NCI-H1694 treated with DMSO at 0.1 percent for 48 hours (cell line): ENCODE results near the gene RLF.
"Not testable (repeated sequence)": the region's sequence is repeated elsewhere in the genome, so short reads cannot be mapped to it uniquely, and the experiment has no call there.

Experiments used
- DNase-seq: peaks from one replicate; lab custom pipeline; 2025; lab: John Stamatoyannopoulos, UW

The RLF gene

DNA sequence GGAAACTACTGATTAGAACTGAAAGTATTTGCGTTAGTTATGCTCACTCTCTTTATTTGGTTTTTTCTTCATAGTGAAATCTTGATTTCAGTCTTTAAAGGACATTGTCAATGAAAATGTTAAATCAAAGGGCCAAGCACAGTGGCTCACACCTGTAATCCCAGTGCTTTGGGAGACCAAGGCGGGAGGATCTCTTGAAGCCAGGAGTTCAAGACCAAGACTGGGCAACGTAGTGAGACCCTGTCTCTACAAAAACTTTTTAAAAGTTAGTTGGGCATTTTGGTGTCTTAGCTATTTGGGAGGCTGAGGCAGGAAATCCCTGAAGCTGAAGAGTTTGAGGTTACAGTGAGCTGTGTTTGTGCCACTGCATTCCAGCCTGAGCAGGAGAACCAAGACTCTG is 13.6 kb downstream of the RLF start:
- DNase-seq: no peak

DNA sequence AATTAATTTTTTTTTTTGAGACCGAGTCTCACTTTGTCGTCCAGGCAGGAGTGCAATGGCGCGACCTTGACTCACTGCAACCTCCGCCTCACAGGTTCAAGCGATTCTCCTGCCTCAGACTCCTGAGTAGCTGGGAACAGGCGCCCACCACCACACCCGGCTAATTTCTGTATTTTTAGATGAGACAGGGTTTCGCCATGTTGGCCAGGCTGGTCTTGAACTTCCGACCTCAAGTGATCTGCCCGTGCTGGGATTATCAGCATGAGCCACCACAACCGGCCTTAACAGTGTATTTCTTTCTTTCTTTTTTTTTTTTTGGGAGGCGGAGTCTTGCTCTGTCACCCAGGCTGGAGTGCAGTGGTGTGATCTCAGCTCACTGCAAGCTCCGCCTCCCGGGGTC is 15.8 kb downstream of the RLF start:
- DNase-seq: not testable (repeated sequence)

DNA sequence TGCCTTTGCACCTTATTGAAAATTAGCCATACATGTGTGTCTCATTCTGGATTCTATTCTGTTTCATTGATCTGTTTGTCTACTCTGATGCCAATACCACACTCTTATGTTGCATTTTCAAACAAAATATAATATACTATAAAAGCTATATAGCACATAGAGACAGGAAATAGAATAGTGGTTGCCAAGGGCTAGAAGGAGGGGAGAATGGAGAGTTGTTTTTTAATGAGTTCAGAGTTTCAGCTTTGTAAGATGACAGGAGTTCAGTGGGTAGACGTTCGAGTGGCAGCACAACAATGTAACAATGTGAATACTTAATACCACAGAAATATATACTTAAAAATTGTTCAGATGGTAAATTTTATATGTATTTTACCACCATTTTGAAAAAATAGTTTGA is 17.0 kb downstream of the RLF start:
- DNase-seq: no peak

DNA sequence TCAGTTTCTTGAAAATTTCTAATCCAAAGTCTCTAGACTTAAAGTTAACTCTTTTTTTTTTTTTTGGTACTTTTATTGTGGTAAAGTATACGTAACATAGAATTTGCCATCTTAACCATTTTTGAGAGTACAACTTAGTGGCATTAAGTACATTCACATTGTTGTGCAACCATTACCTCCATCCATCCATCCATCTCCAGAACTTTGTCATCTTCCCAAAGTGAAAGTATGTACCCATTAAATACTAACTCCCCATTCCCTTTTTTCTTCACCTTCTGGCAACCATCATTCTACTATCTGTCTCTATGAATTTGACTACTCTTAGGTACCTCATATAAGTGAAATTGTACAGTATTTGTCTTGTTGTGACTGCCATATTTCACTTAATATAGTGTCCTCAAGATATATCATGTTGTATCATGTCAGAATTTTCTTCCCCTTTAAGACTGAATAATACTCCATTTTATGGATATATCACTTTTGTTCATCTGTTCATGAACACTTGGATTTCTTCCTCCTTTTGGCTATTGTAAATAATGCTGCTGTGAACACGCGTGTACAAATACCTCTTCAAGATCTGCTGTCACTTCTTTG is 18.4 kb downstream of the RLF start:
- DNase-seq: no peak

DNA sequence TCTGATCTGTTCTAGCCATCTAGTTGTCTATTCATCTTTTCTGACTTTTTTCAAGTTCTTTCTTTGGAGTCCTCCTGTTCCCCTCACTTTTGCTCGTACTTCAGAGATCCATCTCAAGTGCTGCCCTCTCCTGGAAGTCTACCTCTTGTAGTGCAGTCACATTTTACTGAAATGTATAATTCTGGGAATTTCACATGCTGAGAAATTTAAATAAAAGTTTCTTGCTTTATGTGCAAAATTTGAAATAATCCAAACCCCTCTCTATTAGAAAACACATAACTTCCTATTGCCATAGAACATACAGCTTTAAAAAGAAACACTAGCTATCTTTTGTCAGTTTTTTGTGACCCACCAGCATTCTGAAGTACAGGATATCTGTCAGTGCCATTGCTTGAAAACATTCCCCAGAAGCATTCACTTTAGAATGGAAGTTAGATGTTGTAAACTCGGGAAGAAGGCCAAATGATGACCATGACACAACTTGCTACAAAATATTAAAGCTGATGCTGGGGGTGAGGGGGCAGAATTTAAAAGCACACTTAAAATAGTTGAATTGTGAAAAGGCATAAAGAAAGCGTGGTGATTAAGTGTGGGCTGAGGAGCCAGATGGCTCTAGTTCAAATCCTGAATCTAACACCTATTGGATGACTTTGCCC is 22.0 kb downstream of the RLF start:
- DNase-seq: no peak

DNA sequence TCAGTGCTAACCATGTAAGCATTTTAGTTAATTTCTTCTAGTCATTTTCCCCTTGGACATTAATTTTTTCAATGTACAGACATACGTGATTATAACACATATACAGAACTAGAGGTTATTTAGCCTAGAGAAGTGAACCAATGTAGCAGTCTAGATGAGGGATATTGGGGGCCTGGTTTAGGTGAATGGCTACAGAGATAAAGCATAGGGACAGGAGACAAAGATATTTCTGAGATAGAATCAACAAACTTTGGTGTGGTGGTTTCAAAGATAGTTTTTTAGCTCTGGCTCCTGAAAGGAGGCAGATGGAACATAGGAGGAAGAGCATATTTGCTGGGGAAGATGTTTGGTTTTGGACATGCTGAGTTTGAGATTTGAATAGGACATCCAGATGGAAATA is 23.0 kb downstream of the RLF start:
- DNase-seq: no peak

DNA sequence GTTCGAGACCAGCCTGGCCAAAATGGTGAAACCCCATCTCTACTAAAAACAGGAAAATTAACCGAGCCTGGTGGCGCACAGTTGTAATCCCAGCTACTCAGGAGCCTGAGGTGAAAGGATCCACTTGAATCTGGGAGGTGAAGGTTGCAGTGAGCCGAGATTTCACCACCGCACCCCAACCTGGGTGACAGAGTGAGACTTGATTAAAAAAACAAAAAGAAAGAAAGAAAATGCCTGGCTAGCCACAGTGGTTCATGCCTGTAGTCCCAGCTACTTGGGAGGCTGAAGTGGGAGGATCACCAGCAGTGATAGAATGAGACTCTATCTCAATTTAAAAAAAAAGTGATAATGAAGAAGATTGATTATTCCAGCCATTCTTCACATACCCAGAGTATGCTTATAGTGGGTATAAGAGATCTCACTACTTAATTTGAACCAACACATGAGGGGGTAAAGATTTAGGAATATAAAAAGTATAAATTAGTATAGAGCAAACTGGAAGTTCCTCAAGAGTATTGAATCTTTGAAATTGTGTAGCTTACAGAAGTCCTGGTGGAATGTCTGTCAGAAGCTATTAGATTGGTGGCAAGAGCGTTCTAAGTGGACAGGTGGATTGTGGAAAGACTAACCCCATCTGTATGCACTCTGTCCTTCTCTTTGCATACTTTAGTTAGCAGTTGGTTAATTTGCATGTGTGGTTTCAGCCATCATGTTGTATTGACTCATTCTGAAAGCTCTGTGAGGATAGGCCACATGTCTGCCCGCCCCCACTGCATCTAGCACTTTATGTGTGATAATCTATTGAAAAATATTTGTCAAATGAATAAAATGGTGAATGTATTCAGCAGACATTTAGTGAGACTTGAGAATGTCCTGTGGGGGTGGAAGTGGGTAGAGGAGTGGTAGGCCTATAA is 25.0 kb downstream of the RLF start:
- no peak for DNase-seq

DNA sequence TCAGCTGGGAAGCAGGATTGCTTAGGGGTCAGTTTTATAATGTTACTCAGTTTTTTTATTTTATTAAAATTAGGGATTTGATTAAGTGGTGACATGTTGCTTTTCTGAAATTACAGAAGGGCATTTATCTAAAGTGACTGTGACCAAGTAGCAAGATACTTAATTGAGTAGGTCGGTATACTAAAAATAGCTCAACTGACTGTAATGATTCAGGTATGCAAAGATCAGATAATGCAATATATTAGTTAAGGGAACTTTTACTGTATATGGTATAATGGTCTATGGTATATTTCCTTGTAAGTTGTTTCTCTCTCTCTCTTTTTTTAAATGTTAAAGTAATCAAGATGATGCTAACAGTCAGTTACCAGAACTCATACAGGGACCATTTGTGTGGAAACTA is 26.2 kb downstream of the RLF start:
- no peak for DNase-seq

DNA sequence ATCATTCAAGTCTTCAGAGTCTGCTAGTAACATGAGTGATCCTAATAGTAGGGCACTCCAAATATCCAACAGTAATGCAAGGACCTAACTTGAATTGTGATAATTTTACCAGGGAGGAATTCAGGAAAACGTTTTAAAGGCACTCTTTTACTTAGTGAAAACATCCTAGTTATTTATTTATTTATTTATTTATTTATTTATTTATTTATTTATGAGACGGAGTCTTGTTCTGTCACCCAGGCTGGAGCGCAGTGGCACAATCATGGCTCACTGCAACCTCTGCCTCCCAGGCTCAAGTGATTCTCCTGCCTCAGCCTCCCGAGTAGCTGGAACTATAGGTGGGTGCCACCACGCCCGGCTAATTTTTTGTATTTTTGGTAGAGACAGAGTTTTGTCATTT is 33.5 kb downstream of the RLF start:
- DNase-seq: not testable (repeated sequence)

DNA sequence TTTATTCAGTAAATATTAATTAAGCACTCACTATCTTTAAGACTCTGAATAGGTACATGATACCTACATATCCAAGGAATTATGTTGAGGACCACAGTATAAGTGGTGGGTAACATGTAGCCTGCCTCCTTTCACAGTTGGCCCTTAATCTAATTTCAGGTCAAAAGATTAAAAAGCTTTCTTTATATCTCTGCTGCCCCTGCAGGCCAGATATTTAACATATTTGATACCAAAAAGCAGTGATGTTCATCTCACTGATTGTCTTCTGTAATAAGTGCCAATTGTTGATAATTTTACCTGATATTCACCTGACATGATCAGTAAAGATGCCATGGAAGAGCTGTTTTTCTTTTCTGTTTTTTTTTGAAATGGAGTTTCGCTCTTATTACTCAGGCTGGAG is 36.5 kb downstream of the RLF start:
- DNase-seq: no peak

DNA sequence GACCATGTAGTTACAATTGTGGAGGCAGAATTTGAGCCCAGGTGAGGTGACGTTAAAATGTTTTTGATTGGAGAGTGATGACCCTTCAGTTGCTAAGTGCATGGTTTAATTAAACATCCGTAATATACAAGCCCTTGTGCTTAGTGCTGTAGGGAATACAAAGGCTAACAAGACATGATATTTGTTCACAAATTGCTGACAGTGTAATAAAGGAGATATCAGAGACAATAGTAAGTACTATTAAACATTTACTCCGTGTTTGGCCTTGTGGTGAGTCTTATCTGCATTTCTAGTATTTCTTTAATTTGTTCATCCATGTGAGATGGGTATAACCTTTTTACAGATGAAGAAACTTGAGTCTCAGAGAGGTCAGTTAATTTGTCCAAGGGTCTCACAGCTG is 37.9 kb downstream of the RLF start:
- no peak for DNase-seq

DNA sequence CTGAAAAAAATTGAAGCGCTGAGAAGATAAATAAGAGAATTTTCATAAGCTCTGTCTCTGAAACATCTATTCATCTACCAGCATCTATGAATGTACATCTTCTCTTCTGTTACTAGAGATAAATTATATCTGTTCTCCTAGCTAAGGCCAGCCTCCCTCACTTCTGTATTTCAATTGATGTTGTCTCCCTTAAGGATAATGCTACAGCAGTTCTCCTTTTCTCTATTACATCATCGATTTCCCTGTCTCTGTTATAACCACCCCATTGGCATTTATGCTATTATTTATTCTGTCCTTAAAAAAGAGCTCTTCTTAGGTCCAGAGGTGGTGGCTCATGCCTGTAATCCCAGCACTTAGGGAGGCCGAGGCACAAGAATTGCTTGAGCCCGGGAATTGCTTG is 43.7 kb downstream of the RLF start:
- no peak for DNase-seq

DNA sequence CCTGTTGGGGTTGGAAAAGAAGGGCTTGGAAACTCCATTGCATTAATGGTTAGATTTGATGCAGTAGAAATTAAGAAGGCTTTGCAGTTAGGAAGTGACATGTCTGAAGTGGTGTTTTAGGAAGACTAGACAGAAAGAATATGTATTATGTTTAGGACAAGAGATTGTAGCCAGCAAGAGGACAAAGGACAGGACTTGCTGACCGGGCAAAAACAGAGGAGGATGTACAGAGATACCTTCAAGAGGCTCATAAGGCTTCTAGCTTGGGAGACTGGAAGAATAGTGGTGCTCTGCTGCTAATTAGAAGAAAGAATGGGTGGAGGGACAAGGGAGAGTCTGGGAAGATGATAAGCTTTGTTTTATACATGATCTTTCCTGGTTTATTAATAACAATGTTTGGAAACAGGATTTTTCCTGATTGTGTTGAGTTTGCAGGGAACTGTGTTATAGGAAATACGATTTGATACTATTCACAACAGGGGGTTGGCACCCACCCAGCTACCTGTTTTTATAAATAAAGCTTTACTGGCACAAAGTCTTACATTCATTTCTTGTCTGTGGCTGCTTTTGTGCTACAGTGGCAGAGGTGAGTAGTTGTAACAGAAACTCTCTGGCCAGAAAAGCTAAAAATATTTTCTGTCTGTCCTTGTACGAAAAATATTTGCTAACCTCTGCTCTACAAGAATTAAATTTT is 49.5 kb downstream of the RLF start:
- DNase-seq: no peak

DNA sequence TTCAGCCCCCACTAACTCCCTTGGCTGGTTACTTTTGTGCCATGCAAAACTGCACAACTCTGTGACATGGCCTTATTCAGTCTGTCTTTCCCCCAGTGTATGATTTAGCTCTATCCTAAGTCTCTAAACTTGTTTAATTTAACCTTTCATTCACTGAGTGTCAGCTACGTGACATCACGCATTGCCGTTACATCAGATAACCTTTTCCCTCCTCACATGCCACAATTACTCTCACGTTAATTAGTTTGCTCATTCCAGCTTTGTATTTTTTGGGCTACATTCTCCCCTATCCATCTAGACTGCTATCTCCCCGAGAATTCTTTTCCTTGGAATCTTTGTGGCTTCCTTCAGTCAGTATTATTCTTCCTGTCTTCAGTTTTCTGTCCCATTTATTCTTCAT is 57.1 kb downstream of the RLF start:
- DNase-seq: no peak

DNA sequence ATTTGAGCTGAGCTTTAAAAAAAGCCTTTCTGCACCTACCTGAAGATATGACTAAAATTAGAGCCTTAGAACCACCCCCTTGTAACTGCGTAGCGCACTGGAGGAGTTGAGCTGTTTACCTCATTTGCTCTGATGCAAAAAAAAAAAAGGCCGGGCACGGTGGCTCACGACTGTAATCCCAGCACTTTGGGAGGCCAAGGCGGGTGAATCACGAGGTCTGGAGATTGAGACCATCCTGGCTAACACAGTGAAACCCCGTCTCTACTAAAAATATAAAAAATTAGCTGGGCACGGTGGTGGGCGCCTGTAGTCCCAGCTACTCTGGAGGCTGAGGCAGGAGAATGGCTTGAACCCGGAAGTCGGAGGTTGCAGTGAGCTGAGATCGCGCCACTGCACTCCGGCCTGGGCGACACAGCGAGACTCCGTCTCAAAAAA is 60.3 kb downstream of the RLF start:
- DNase-seq: not testable (repeated sequence)

DNA sequence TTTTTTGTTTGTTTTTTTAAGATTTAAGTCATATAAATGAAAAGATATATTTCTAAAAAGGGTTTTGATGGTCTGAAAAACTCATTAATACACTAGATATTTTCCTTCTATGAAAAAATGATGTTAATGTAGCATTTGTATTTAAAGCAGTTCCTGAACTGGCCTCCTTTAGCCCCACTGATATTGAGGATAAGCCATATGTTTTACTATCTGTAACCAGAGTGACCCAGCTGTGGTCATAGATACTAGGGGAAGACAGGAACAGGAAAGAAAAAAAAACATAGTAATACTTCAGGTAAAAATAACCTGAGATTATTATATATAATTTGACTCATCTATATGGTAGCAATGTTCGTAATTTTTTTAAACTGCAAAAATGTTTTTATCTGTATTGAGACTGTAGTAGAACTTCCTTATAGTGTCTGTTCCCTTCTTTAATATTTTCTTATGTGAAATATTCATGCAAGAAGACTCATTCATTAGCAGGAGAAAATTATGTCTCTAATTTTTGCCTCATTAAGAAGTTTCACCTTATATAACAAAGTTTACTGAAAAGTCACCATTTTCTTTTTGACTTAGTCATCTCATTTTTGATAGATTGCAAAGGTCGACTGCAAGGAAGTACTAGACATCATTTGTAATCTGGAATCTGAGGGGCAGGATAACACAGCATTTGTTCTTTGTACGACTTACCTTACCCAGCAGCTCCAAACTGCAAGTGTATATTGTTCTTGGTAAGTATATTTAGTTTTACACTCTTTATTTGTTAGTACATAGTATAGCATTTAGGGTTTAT is 61.0 kb downstream of the RLF start:
- no peak for DNase-seq

DNA sequence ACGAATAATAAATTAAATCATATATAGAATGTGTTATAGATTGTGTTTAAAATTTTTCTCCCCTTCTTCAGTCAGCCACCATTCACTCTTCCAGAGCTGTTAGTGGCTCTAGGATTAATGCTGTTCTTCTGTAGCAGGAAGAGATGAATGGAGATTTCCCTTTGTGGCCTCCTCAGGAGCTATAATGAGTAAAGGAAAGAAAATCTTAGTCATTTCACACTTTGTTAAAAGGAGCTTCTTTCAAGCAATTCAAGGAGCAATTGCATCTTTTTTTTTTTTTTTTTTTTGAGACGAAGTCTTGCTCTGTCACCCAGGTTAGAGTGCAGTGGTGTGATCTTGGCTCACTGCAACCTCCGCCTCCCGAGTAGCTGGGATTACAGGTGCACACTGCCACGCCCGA is 62.9 kb downstream of the RLF start:
- no peak for DNase-seq

DNA sequence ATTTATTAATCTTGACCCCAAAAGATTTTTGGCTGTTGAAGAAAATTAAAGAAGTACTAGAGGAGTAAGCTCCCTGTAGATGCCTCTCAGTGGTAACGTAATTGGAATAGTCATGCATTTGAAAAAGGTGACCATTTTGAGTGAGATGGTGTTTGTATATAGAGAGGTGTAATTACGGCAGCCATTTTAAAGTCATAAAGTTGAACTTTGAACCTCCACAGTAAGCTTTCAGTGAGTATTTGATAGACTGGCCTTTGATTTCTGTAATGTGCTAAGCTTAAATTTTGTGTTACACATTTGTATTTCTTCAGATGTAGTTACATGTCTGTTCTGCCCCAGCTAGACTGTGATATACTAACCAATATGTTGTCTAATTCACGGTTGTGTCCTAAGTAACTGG is 65.0 kb downstream of the RLF start:
- DNase-seq: no peak

DNA sequence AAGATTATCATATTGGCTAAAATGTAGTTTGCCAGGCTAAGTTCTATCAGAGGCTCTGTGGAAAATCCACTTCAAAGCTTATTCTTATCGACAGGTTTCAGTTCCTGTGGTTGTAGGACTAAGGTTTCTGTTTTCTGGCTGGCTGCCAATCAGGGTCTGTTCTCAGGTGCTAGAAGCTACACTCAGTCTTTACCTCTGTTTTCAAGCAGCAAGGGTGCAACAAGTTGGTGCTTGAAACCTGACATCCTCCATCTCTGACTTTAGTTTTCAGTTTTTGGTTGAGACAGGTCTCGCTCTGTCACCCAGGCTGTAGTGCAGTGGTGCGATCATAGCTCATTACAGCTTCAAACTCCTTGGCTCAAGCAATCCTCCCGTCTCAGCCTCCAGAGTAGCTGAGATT is 71.3 kb downstream of the RLF start:
- DNase-seq: no peak

DNA sequence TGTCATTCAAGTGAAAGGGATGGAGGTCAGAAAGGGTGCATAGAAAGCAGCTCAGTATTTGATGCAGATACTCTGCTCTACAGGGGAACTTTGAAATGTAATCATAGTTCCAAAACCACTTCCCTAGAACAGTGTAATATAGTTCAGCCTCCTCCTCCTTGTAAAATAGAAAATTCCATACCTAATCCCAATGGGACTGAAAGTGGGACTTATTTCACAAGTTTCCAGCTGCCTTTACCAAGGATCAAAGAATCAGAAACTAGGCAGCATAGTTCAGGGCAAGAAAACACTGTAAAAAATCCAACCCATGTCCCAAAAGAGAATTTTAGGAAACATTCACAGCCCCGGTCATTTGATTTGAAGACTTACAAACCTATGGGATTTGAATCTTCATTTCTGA is 78.4 kb downstream of the RLF start:
- no peak for DNase-seq

DNA sequence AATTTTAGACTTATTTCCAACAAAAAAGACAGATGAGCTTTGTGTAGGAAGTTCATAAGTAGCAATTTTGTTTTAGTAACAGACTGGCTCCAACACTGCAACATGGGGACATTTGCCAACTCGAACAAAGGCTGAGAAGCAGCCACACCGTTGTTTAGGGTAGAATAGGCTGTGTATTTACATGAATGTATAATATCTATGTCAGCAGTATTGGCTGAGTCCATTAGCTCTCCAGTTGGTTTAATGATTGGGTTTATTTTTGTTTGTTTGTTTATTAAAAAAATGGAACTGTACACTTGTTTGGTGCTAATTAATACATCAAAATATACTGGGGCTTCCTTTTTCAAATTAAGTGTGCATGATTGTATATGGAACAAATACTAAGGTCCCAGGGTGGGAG is 79.2 kb downstream of the RLF start:
- DNase-seq: no peak

DNA sequence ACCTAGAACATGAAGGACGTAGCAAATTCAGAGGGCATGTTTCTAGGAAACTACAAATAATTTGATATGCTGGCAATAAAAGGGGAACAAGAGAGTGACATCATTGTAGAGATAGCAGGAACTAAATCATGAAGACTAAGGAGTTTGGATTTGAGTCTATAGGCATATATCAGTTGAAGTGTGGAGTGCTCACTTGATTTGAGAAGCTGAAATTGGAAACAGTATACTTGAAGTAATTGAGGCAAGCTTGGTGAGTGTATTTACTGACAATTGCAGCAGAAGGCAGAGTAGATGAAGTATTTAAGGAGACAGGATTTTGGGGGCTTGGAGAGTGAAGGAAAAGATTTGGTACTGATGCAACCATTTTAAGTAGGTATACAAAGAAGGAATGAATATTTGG is 80.2 kb downstream of the RLF start:
- DNase-seq: no peak
